Caco-2 (cell line): Measurements from ENCODE around the gene TNFSF9. TPM values are rescaled to one million over a fixed set of nuclear protein-coding genes. Genes with fewer than 3 reads are reported as not detected.
"Not testable (repeated sequence)": the region's sequence is repeated elsewhere in the genome, so short reads cannot be mapped to it uniquely, and the experiment has no call there.

Experiments used
- BruUV-seq: library from RNA; stranded (reverse); fragments of 400-500 nt; replicated peaks from 2 replicates; lab custom pipeline; 2021; lab: Mats Ljungman, UMichigan
- CTCF ChIA-PET: fragments of 300-600 bp; sonication (Branson Sonifier 250); formaldehyde crosslinking; loops from one replicate; lab custom pipeline; 2022; ENCODE audit warnings: antibody characterized with exemption; lab: Charles Lee
- POLR2A ChIA-PET: fragments of 300-600 bp; sonication (Branson Sonifier 250); formaldehyde crosslinking; loops from one replicate; lab custom pipeline; 2022; ENCODE audit warnings: antibody characterized with exemption; lab: Charles Lee
- DNase-seq, 2 experiments: peaks; one replicate each; pipeline versions ENCODE4 v3.0.0 to v3.0.0-alpha.2; 2020 to 2022
- H3K27me3 ChIP-seq: replicated peaks from 2 replicates; pipeline ENCODE4 v1.6.0; 2011; ENCODE audit warnings: low read length; ENCODE audit not compliant: control insufficient read depth, insufficient read depth
- H3K36me3 ChIP-seq: 2 replicates; pipeline ENCODE4 v1.5.1; 2011; ENCODE audit warnings: low read length; ENCODE audit not compliant: control insufficient read depth, insufficient read depth
- H3K4me1 ChIP-seq: fragments of 250-450 bp; sonication (Bioruptor Pico); 2 replicates; pipeline ENCODE4 v1.5.1; 2020; ENCODE audit warnings: mild to moderate bottlenecking
- H3K4me3 ChIP-seq: 2 replicates; pipeline ENCODE4 v1.5.1; 2011; ENCODE audit warnings: low read depth, mild to moderate bottlenecking, control low read depth, low read length
- H3K9me3 ChIP-seq: fragments of 250-450 bp; sonication (Bioruptor Pico); 2 replicates; pipeline ENCODE4 v1.5.1; 2020; ENCODE audit warnings: mild to moderate bottlenecking, moderate library complexity
- H3K27ac Mint-ChIP-seq: one replicate; pipeline ENCODE4 v1.8.0; 2022; ENCODE audit warnings: mixed read lengths; ENCODE audit not compliant: unreplicated experiment
- H3K27me3 Mint-ChIP-seq: one replicate; pipeline ENCODE4 v1.8.0; 2022; ENCODE audit warnings: mixed read lengths; ENCODE audit not compliant: insufficient read depth, unreplicated experiment
- H3K36me3 Mint-ChIP-seq: one replicate; pipeline ENCODE4 v1.8.0; 2022; ENCODE audit warnings: mild to moderate bottlenecking, mixed read lengths; ENCODE audit not compliant: insufficient read depth, unreplicated experiment
- H3K4me1 Mint-ChIP-seq: one replicate; pipeline ENCODE4 v1.8.0; 2022; ENCODE audit warnings: low read depth, mixed read lengths; ENCODE audit not compliant: unreplicated experiment
- H3K4me3 Mint-ChIP-seq: one replicate; pipeline ENCODE4 v1.8.0; 2022; ENCODE audit warnings: mild to moderate bottlenecking, moderate library complexity, mixed read lengths; ENCODE audit not compliant: unreplicated experiment
- H3K9me3 Mint-ChIP-seq: one replicate; pipeline ENCODE4 v1.8.0; 2022; ENCODE audit warnings: mixed read lengths; ENCODE audit not compliant: unreplicated experiment
- CTCF ChIP-seq, 2 experiments: fragments of 200-600 bp in 1 of 2; IDR thresholded peaks; 1 replicate in 1 of 2; 2 replicates in 1 of 2; pipeline versions ENCODE4 v1.5.1 to v1.8.0; 2011 to 2022; ENCODE audit warnings: antibody characterized with exemption in 1 of 2, control low read depth in 1 of 2, inconsistent platforms in 1 of 2, low read depth in 1 of 2, low read length in 1 of 2, mild to moderate bottlenecking in 1 of 2, moderate library complexity in 1 of 2; ENCODE audit not compliant: insufficient read depth in 1 of 2, severe bottlenecking in 1 of 2, unreplicated experiment in 1 of 2
- intact Hi-C: fragments of 100-400 bp; cut with micrococcal nuclease; formaldehyde crosslinking; loops from one replicate; pipeline ENCODE4 v1.10.0; 2022; ENCODE audit not compliant: unreplicated experiment
- total RNA-seq: library from RNA; stranded (reverse); gene quantifications from 2 replicates; pipeline ENCODE4 v1.2.3, GENCODE V29; 2022

TNFSF9 gene
- total RNA-seq, 1 experiment from 2014 or later = 0.77 TPM

- BruUV-seq = no TSS peak
- Mint-ChIP-seq H3K9me3 (peaks cover 14% of the 10 kb centered on the region), H3K27ac (no peak overlapping the region), H3K27me3 (no peaks in the 10 kb centered on the region), H3K4me1 (no peaks in the 10 kb centered on the region), H3K4me3 (no peak overlapping the region), H3K36me3 (no peaks in the 10 kb centered on the region)
- TF ChIP-seq CTCF (IDR thresholded peaks at IDR 0.05; ENCODE audit: insufficient read depth in 1 of 2, low read depth in 1 of 2, low read length in 1 of 2, severe bottlenecking in 1 of 2, unreplicated experiment in 1 of 2) = no peak
- Histone ChIP-seq H3K9me3 (no peaks in the 10 kb centered on the region), H3K36me3 (no peaks in the 10 kb centered on the region), H3K4me3 (no peak overlapping the region), H3K4me1 (no peaks in the 10 kb centered on the region), H3K27me3 (no peaks in the 10 kb centered on the region)
- DNase-seq = no peak
- POLR2A ChIA-PET = no interaction called here
- CTCF ChIA-PET = no interaction called here
- intact Hi-C loops = no loop called here
Observed at GRCh38 chr19:6543866-6544347, 13.1 kb downstream of the TNFSF9 start.

- H3K4me1 ChIP-seq, H3K4me3 ChIP-seq, CTCF ChIA-PET, H3K27me3 Mint-ChIP-seq, BruUV-seq, H3K36me3 Mint-ChIP-seq, H3K27me3 ChIP-seq, intact Hi-C loops, H3K4me1 Mint-ChIP-seq, H3K36me3 ChIP-seq, H3K27ac Mint-ChIP-seq, DNase-seq, H3K9me3 ChIP-seq, H3K4me3 Mint-ChIP-seq: not testable (repeated sequence)
- POLR2A ChIA-PET = interaction anchor here (0.6 kb wide), 1 partner anchor 29 kb away, joined by 8 read pairs; no protein-coding TSS in a partner anchor
- H3K9me3 Mint-ChIP-seq = peaks cover 14% of the 10 kb centered on the region
Observed at GRCh38 chr19:6550679-6551078, 19.9 kb downstream of the TNFSF9 start.

GRCh38 chr19:6551091-6551490 is 20.3 kb downstream of the TNFSF9 start:
- POLR2A ChIA-PET = interaction anchor here (0.6 kb wide), 1 partner anchor 30 kb away, joined by 8 read pairs; no protein-coding TSS in a partner anchor
- Histone ChIP-seq H3K9me3 (no peaks in the 10 kb centered on the region), H3K4me3 (no peak overlapping the region), H3K27me3 (no peaks in the 10 kb centered on the region), H3K4me1 (no peaks in the 10 kb centered on the region), H3K36me3 (no peaks in the 10 kb centered on the region)
- Mint-ChIP-seq H3K4me3 (no peak overlapping the region), H3K36me3 (no peaks in the 10 kb centered on the region), H3K27me3 (no peaks in the 10 kb centered on the region), H3K4me1 (no peaks in the 10 kb centered on the region), H3K27ac (no peak overlapping the region), H3K9me3 (peaks cover 13% of the 10 kb centered on the region)
- intact Hi-C loops = no loop called here
- CTCF ChIA-PET = no interaction called here
- BruUV-seq = no TSS peak
- no peak for DNase-seq
- TF ChIP-seq CTCF (IDR thresholded peaks at IDR 0.05; ENCODE audit: insufficient read depth in 1 of 2, low read depth in 1 of 2, low read length in 1 of 2, severe bottlenecking in 1 of 2, unreplicated experiment in 1 of 2) = no peak
